Hippocampal formation (tissue), 2 donors: ENCODE measurements around the gene BIN2.

ENCODE experiments used
- DNase-seq, 2 donors: peaks; one replicate each; lab custom pipeline; 2025; lab: John Stamatoyannopoulos, UW

BIN2 gene

GRCh38 chr12:51254536-51254935, 69.4 kb downstream of the BIN2 start:
- no peak for DNase-seq

- DNase-seq = no peak
Measured at GRCh38 chr12:51253276-51253675, 70.7 kb downstream of the BIN2 start.

- DNase-seq = no peak
Measured at GRCh38 chr12:51247523-51248206, 76.3 kb downstream of the BIN2 start.

- DNase-seq = no peak
Measured at GRCh38 chr12:51246254-51246853, 77.6 kb downstream of the BIN2 start.

- no peak for DNase-seq
Measured at GRCh38 chr12:51245476-51246253, 78.3 kb downstream of the BIN2 start.

- DNase-seq = no peak
Measured at GRCh38 chr12:51244269-51244668, 79.7 kb downstream of the BIN2 start.

GRCh38 chr12:51242876-51243275, 81.1 kb downstream of the BIN2 start:
- no peak for DNase-seq

- no peak for DNase-seq
Measured at GRCh38 chr12:51242120-51242519, 81.9 kb downstream of the BIN2 start.

- no peak for DNase-seq
Measured at GRCh38 chr12:51240971-51241370, 83.0 kb downstream of the BIN2 start.

- DNase-seq = peak; percentile 92 to 93
Measured at GRCh38 chr12:51238510-51239334, 85.3 kb downstream of the BIN2 start, which contains the start of gene DAZAP2. DAZAP2 (plus strand) TSS chr12:51238826; CDS start chr12:51238908, 82 bp downstream.

GRCh38 chr12:51238037-51238509, 85.9 kb downstream of the BIN2 start:
- DNase-seq = no peak

GRCh38 chr12:51234530-51234929, 89.4 kb downstream of the BIN2 start:
- no peak for DNase-seq

- no peak for DNase-seq
Measured at GRCh38 chr12:51232642-51233041, 91.3 kb downstream of the BIN2 start.
